ENCODE results near the gene FSTL1. TPM values are rescaled to one million over a fixed set of nuclear protein-coding genes. Genes with fewer than 3 reads are reported as not detected.
A peak's percentile ranks its signal among the peaks of the same experiment; 100 is the strongest.

Gene FSTL1
- total and polyA plus RNA-seq, 2 experiments from 2014 or later: 50.8 to 258 TPM

- Histone ChIP-seq H3K36me3 (ENCODE audit: insufficient read depth) (peaks cover 4% of the 10 kb centered on the region; the same call in 1 of the 2 replicates), H3K4me1 (ENCODE audit: insufficient read depth) (peaks cover 29% of the 10 kb centered on the region), H3K27ac (ENCODE audit: low read depth) (0 out of 2 replicates have a peak overlapping the region, but pooled peaks have one; percentile 30), H3K4me3 (no peak overlapping the region), H3K4me2 (no peak overlapping the region), H3K27me3 (ENCODE audit: insufficient read depth) (no peaks in the 10 kb centered on the region), H2AFZ (no peak overlapping the region), H3K9me2 (ENCODE audit: insufficient read depth) (no peaks in the 10 kb centered on the region), H3F3A (replicated peaks; ENCODE audit: low read depth) (no peaks in the 10 kb centered on the region), H4K20me1 (replicated peaks; ENCODE audit: insufficient read depth) (peaks cover 7% of the 10 kb centered on the region; the same call in 1 of the 2 replicates), H3K79me2 (replicated peaks; ENCODE audit: insufficient read depth) (peaks cover 84% of the 10 kb centered on the region)
- Mint-ChIP-seq H3K4me3 (no peak overlapping the region), H3K4me1 (peaks cover 55% of the 10 kb centered on the region), H3K36me3 (ENCODE audit: low read depth) (peaks cover 58% of the 10 kb centered on the region), H3K9me3 (no peaks in the 10 kb centered on the region; the same call in 2 of the 3 replicates), H3K27ac (no peak overlapping the region), H3K27me3 (ENCODE audit: insufficient read depth, low read depth, poor library complexity) (no peaks in the 10 kb centered on the region)
- TF ChIP-seq ZNF331 (CRISPR knock-in tag; IDR thresholded peaks at IDR 0.05; ENCODE audit: low read depth): no peak
- no peak for TF ChIP-seq NANOG (IDR thresholded peaks at IDR 0.05; ENCODE audit: borderline replicate concordance)
- ATAC-seq: no peak
- DNase-seq (ENCODE audit: low spot score): no peak
Measured at GRCh38 chr3:120437559-120437958, 13.2 kb downstream of the FSTL1 start.

DNA sequence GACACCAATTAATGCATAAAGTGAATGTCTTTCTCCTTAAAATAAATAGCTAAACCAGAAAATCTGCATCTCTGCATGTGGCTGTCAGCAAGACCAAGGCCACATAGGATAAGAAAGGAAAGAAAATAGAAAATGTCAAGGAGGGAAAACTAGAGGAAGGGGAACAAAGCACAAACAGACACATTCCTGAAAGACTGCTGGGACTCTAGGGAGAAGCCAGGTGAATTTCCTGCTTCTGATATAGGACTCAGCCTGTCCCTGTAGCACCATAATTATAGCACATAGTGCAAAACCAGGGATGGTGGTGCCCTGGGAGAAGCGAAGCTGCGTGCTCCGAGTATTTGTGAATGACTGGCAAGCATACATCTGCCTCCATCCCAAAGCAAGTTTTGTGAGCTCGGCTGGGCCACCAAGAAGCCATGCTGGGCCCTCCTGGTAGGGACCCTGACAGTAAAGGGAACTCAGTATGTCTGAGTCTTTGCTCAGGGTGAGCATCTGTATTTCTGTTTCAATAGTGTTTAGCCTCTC, 14.2 kb downstream of the FSTL1 start:
- Histone ChIP-seq H3K9me2 (ENCODE audit: insufficient read depth) (no peaks in the 10 kb centered on the region), H3K27ac (ENCODE audit: low read depth) (peak overlapping the region; percentile 8; the same call in 1 of the 2 replicates), H3K79me2 (replicated peaks; ENCODE audit: insufficient read depth) (peaks cover 75% of the 10 kb centered on the region), H3K36me3 (ENCODE audit: insufficient read depth) (peaks cover 4% of the 10 kb centered on the region; the same call in 1 of the 2 replicates), H4K20me1 (replicated peaks; ENCODE audit: insufficient read depth) (peaks cover 7% of the 10 kb centered on the region; the same call in 1 of the 2 replicates), H3F3A (replicated peaks; ENCODE audit: low read depth) (no peaks in the 10 kb centered on the region), H3K27me3 (ENCODE audit: insufficient read depth) (no peaks in the 10 kb centered on the region), H3K4me2 (peak overlapping the region; percentile 16), H3K4me1 (ENCODE audit: insufficient read depth) (peaks cover 31% of the 10 kb centered on the region), H3K4me3 (no peak overlapping the region), H2AFZ (no peak overlapping the region)
- DNase-seq (ENCODE audit: low spot score): peak; percentile 40
- H3K9me3 Mint-ChIP-seq: no peaks in the 10 kb centered on the region; the same call in 2 of the 3 replicates
- TF ChIP-seq NANOG (IDR thresholded peaks at IDR 0.05; ENCODE audit: borderline replicate concordance): no peak
- TF ChIP-seq CREB1 (CRISPR knock-in tag; IDR thresholded peaks at IDR 0.05; ENCODE audit: low read depth): no peak
- no peak for TF ChIP-seq EZH2 (IDR thresholded peaks at IDR 0.05; ENCODE audit: low read depth, unreplicated experiment)
- no peak for TF ChIP-seq STAT1 (IDR thresholded peaks at IDR 0.05; ENCODE audit: unreplicated experiment)
- TF ChIP-seq, protein P1, sequence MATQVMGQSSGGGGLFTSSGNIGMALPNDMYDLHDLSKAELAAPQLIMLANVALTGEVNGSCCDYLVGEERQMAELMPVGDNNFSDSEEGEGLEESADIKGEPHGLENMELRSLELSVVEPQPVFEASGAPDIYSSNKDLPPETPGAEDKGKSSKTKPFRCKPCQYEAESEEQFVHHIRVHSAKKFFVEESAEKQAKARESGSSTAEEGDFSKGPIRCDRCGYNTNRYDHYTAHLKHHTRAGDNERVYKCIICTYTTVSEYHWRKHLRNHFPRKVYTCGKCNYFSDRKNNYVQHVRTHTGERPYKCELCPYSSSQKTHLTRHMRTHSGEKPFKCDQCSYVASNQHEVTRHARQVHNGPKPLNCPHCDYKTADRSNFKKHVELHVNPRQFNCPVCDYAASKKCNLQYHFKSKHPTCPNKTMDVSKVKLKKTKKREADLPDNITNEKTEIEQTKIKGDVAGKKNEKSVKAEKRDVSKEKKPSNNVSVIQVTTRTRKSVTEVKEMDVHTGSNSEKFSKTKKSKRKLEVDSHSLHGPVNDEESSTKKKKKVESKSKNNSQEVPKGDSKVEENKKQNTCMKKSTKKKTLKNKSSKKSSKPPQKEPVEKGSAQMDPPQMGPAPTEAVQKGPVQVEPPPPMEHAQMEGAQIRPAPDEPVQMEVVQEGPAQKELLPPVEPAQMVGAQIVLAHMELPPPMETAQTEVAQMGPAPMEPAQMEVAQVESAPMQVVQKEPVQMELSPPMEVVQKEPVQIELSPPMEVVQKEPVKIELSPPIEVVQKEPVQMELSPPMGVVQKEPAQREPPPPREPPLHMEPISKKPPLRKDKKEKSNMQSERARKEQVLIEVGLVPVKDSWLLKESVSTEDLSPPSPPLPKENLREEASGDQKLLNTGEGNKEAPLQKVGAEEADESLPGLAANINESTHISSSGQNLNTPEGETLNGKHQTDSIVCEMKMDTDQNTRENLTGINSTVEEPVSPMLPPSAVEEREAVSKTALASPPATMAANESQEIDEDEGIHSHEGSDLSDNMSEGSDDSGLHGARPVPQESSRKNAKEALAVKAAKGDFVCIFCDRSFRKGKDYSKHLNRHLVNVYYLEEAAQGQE (IDR thresholded peaks at IDR 0.05; ENCODE audit: unreplicated experiment): no peak
- no peak overlapping the region for H3K4me3 Mint-ChIP-seq
- no peaks in the 10 kb centered on the region for H3K27me3 Mint-ChIP-seq (ENCODE audit: insufficient read depth, low read depth, poor library complexity)
- H3K4me1 Mint-ChIP-seq: peaks cover 61% of the 10 kb centered on the region
- H3K27ac Mint-ChIP-seq: peak overlapping the region; percentile 63
- peak; percentile 23 for ATAC-seq
- H3K36me3 Mint-ChIP-seq (ENCODE audit: low read depth): peaks cover 61% of the 10 kb centered on the region

All from GM23338 (cell line).